Measurements from ENCODE around the gene C17orf100. TPM values are rescaled to one million over a fixed set of nuclear protein-coding genes. Genes with fewer than 3 reads are reported as not detected.

The C17orf100 gene
- total RNA-seq, 1 donor from 2014 or later: 2.3 TPM

DNA sequence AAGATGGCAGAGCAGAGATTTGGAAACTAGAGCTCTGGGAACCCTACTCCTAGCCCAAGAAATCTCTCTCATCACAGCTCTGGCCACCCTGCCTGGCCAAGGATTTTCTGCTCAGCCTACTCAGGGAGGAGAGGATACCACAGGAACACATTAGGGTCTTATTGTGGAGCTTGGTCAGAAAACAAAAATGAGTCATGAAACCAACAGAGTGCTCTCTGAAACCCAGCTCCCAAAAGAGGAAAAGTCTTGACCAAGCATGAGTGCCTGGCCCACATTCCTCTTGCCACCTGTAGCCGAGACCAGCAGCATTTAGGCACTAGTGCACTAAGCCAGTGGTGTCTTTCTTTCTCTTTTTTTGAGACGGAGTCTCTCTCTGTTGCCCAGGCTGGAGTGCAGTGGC, 43.5 kb downstream of the C17orf100 start:
- no peak for DNase-seq

DNA sequence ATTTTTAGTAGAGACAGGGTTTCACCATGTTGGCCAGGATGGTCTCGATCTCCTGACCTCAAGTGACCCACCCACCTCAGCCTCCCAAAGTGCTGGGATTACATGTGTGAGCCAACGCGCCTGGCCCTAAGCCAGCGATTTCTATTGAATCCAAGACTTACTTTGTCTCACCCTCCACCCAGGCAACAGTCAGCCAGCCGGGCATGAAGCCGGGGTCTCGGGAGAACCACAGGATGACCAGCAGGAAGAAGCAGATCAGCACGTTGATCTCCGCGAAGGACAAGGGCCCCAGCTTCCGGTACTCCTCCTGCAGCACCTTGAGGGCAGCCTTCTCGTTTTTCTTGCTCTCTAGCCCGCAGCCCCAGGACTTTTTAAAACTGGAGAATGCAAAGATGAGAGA, 44.0 kb downstream of the C17orf100 start:
- no peak for DNase-seq

DNA sequence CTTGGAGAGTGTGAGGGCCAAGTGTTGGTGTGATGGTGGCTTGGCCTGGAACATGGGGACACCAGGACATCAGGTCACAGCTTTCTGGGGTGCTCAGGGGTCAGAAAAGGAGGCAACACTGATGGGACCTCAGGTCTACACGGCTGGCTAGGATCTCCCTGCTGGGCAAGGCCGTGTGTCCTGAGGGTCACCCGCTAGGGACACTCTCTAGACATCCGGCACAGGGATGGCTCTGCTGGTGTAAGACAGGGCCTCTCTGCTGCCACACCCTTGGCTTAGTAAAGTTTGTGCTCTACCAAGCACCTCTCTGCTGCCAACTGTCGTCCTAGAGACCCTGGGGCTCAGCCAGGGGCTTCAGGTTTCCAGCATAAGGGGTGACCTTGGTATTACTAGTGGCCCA, 45.3 kb downstream of the C17orf100 start:
- DNase-seq: no peak

DNA sequence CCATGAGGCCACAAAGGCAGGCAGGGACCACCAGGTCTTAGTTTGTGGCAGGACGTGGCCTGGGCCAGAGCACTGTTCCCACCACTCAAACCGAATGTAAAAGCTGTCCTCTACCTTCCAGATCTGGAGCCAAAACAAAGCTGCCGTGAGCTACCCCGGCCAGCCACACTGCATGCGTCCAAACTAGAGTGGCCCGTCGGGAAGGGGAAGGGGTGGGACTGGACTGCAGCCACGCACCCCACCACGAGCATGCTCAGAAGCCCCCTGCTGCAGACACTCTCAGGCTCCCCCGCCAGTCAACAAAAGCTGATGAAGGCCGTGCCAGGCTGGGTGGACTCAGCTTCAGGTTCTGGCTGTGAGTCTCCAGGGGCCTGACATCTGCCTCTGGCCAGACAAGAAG, 46.4 kb downstream of the C17orf100 start:
- no peak for DNase-seq

DNA sequence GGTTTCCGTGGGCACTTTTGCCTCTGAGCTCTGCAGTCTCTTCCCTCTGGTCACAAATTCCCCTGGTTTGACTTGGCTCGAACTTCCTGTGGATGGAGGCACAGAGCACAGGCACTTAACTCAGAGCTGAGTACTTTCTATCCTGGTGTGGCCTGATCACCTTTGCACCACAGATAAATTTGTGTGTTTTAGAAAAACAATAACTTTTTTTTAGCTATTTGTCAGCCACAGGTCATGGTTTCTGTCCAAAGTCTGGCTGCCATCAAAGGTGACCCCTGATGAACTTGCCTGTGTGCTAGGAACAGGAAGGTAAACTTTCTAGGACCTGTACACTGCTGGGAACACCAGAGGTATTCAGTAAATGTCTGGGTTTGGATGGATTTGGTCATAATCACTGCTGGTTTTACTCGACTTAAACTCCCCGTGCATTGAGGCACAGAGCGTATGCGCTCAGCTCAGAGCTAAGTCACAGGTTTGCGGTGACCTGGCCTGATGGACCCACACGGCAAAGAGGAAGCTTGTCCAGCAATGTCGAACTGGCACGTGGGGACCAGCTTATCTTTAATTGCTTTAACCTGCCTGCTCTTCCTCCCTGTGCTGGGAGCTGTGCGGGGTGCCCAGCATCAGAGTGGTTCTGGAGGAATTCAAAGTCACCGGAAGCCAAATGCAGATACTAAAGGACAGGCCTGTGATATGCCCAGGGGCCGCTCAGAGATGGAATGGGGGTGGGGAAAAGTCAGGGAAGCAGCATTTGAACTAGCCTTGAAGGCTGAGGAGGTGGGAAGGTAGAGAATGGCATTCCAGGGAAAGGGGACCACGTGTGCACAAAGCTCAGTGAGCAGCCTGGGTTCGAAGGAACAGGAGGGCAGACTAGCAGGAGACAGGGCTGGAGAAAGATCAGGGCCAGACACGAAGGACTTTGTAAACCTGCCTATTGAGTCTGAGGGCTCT, 48.7 kb downstream of the C17orf100 start:
- no peak for DNase-seq

DNA sequence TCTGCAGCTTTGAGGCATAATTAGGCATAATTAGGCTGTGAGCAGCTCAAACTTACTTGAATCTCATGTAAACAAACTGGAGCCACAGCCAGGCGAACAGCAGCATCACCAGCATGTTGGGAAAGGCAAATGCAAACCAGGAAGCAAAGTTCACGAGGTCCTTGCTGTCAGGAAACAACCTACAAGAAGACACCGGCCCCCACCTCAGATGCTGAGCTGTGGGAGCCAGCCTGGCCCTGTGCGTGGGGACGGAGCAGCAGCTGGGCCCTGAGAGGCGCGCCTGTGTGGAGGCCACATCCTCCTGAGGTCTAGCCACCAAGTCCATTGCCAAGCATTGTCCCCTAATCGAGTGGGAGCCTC, 49.4 kb downstream of the C17orf100 start:
- no peak for DNase-seq

DNA sequence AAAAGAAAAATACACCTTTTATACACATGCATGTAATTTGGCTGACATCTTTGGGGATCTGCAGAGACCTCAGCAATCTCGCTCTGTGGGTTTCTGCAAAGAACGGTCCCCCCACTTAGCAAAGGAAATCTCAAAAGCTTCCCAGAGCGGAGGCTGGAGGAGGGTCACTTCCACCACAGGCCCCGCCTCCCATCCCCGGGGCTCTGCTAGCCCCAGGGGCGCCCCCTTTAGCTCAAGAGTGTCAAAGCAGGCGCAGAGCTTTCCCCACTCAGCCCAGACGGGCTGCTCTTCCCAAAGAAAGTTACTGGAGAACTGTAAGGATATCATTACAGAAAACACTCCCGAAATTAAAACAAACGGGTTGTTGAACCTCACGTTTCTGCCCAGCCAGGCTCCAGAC, 50.2 kb downstream of the C17orf100 start:
- DNase-seq: no peak

DNA sequence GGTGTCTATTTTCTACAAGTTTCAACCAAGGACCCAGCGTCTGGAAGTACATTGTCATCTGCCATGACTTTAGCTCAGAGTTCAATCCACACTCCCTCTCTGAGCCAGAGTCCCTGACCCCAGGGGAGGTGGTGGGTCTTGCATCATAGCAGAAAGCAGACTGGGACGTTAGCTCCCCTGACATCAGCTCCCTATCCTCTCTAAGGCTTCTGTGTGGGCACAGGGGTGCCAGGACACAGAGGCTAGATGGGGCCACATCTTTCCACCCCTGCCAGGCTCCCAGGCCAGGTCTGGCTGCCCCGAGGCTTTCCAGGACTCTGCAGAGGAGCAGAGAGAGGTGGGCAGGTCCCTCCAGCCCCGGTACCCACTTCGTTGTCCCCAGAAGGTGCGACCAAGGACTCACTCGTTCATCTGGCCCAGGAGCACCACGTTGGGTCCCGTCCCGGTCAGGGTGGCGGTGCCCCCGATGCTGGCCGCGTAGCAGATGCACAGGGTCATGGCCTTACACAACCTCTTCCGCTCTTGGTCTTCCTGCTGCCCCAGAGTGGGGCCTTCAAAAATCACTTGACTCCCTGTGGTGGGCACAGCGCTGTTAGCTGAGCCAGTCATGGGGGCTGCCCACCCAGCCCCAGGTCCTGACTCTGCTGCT, 51.1 kb downstream of the C17orf100 start:
- no peak for DNase-seq

Small RNA genes within 50 kb of the gene (small RNA-seq; reads per million reads assigned to genes)
- not detected for gene MIR4520-1

Other genes starting within 250 kb of the C17orf100 start
- gene AIPL1, start 216.6 kb upstream of the C17orf100 start, total RNA-seq: not detected
- gene PIMREG, start 207.3 kb upstream of the C17orf100 start, total RNA-seq: 5.9 TPM
- gene PITPNM3, start 95.2 kb upstream of the C17orf100 start, total RNA-seq: 13.9 TPM
- 28.4 TPM for gene KIAA0753, start 11.1 kb upstream of the C17orf100 start, total RNA-seq
- 13.3 TPM for gene TXNDC17, start 10.7 kb upstream of the C17orf100 start, total RNA-seq
- gene MED31, start 157 bp upstream of the C17orf100 start, total RNA-seq: 16.1 TPM
- gene SLC13A5, start 61.6 kb downstream of the C17orf100 start, total RNA-seq: not detected
- 2.5 TPM for gene XAF1, start 104.3 kb downstream of the C17orf100 start, total RNA-seq
- gene FBXO39, start 124.5 kb downstream of the C17orf100 start, total RNA-seq: not detected
- gene TEKT1, start 180.0 kb downstream of the C17orf100 start, total RNA-seq: 1.2 TPM

All from occipital lobe (tissue), 3 donors.